Spleen (tissue), 7 donors: ENCODE results near the gene NR2C2.

Source experiments
- POLR2A ChIP-seq, 3 donors: fragments of 450-650 bp; IDR thresholded peaks; one replicate each; pipeline ENCODE4 v1.5.1; 2017; ENCODE audit warnings: antibody characterized with exemption in 3 of 3, mild to moderate bottlenecking in 1 of 3
- TF ChIP-seq, protein P1 (sequence below), 11 experiments: fragments of 200-600 bp in 7 of 11; fragments of 450-650 bp in 4 of 11; sonication (generic) in 4 of 11; IDR thresholded peaks in 8 of 11; conservative IDR thresholded peaks in 3 of 11; 1 replicate in 7 of 11; 2 replicates in 4 of 11; pipeline versions ENCODE4 v1.4.0 to v1.8.0; 2016 to 2021; ENCODE audit warnings: antibody characterized with exemption in 11 of 11, inconsistent platforms in 4 of 11, mild to moderate bottlenecking in 1 of 11
- donor health status: DM: no; HTN: no; CAD: no; lungs with moderate emphysema.
- donor health status: DM: no; HTN: no; CAD: no.
- donor health status: DM: no; HTN: no; CAD: no.

DNA sequence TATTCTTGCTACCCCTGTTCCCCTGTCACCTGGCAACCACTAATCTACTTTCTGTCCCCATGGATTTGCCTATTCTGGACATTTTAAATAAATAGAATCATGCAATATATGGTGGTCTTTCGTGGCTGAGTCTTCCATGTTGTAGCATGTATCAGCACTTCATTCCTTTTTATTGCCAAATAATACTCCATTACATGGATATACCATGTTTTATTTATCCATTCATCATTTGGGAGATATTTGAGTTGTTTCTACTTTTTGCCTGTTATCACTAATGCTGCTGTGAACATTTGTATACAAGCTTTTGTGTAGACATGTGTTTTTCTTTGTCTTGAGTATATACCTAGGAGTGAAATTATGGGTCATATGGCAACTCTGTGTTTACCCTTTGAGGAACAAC lies 50.6 kb downstream of the NR2C2 start:
- no peak for TF ChIP-seq POLR2A (IDR thresholded peaks at IDR 0.05)
- TF ChIP-seq, protein P1, sequence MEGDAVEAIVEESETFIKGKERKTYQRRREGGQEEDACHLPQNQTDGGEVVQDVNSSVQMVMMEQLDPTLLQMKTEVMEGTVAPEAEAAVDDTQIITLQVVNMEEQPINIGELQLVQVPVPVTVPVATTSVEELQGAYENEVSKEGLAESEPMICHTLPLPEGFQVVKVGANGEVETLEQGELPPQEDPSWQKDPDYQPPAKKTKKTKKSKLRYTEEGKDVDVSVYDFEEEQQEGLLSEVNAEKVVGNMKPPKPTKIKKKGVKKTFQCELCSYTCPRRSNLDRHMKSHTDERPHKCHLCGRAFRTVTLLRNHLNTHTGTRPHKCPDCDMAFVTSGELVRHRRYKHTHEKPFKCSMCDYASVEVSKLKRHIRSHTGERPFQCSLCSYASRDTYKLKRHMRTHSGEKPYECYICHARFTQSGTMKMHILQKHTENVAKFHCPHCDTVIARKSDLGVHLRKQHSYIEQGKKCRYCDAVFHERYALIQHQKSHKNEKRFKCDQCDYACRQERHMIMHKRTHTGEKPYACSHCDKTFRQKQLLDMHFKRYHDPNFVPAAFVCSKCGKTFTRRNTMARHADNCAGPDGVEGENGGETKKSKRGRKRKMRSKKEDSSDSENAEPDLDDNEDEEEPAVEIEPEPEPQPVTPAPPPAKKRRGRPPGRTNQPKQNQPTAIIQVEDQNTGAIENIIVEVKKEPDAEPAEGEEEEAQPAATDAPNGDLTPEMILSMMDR (IDR thresholded peaks at IDR 0.05 in 8 of 11, conservative IDR thresholded peaks at IDR 0.05 in 3 of 11) = no peak
